ENCODE measurements around the gene VAX1. TPM values are rescaled to one million over a fixed set of nuclear protein-coding genes. Genes with fewer than 3 reads are reported as not detected.

The VAX1 gene
- total and polyA plus RNA-seq, 2 donors (not counting 1 experiment from before 2014, with no cell fraction given): not detected

DNA sequence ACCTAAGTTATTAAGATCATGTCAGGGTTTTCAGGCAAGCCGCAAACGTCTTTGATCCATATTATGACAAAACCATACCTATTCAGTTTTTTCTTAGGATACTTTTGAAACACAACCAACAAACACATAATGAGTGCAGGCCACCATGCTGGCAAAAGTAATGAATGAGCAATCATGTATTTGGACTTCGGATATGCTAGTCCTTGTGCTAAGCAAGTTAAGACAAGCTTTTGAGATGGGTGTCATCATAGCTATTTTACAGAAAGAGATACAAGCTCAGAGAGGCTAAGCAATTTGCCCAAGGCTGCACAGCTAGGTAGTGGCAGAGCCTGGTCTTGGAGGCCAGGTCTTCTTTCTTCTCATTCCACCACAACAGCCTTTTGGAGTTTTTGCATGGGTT, 46.8 kb upstream of the VAX1 start:
- Histone ChIP-seq H3K4me2 (replicated peaks; ENCODE audit: low read depth, low read length, poor library complexity, severe bottlenecking) (no peak overlapping the region), H4K20me1 (ENCODE audit: control insufficient read depth, insufficient read depth, low read length, poor library complexity, severe bottlenecking) (no peaks in the 10 kb centered on the region), H3K4me3 (ENCODE audit: control extremely low read depth in 1 of 5, extremely low read depth in 1 of 5, insufficient read depth in 1 of 5, low read depth in 2 of 5, low read length in 4 of 5) (no peak overlapping the region), H3K27ac (ENCODE audit: low read length in 2 of 2) (no peak overlapping the region), H3K36me3 (replicated peaks in 1 of 2; ENCODE audit: control extremely low read depth in 1 of 2, control insufficient read depth in 1 of 2, extremely low read depth in 1 of 2, insufficient read depth in 2 of 2, low read length in 1 of 2) (no peaks in the 10 kb centered on the region), H3K9me3 (ENCODE audit: control extremely low read depth in 1 of 3, control insufficient read depth in 2 of 3, insufficient read depth in 1 of 3, low read length in 2 of 3) (peaks cover 0 to 6% (median 3%) of the 10 kb centered on the region in 3 donors), H3K79me2 (ENCODE audit: control insufficient read depth, insufficient read depth, low read length) (no peaks in the 10 kb centered on the region), H2AFZ (ENCODE audit: insufficient read depth, low read depth, low read length, poor library complexity, severe bottlenecking) (no peak overlapping the region), H3K4me1 (ENCODE audit: control insufficient read depth in 2 of 2, insufficient read depth in 2 of 2, low read length in 2 of 2) (no peaks in the 10 kb centered on the region), H3K9ac (ENCODE audit: low read length) (no peak overlapping the region), H3K27me3 (replicated peaks in 1 of 4; ENCODE audit: control extremely low read depth in 1 of 4, control insufficient read depth in 3 of 4, insufficient read depth in 4 of 4, low read length in 3 of 4) (no peaks in the 10 kb centered on the region)
- Mint-ChIP-seq H3K4me1 (no peaks in the 10 kb centered on the region), H3K27ac (no peak overlapping the region), H3K27me3 (peaks cover 13% of the 10 kb centered on the region), H3K4me3 (no peak overlapping the region), H3K9me3 (ENCODE audit: insufficient read depth) (no peaks in the 10 kb centered on the region)
- ATAC-seq (ENCODE audit: low read depth) (no peak), DNase-seq (no peak)
- CTCF ChIA-PET: interaction anchor here (1.4 to 4.1 kb wide), 2 partner anchors 9 to 396 kb away, joined by 4 to 16 read pairs; no protein-coding TSS in a partner anchor
- intact Hi-C loops (cut with micrococcal nuclease): no loop called here
- 100% methylated on average over 3 of the region's 3 CpGs for WGBS (ENCODE audit: insufficient coverage)
- POLR2A ChIA-PET: no interaction called here
- TF ChIP-seq, protein P1, sequence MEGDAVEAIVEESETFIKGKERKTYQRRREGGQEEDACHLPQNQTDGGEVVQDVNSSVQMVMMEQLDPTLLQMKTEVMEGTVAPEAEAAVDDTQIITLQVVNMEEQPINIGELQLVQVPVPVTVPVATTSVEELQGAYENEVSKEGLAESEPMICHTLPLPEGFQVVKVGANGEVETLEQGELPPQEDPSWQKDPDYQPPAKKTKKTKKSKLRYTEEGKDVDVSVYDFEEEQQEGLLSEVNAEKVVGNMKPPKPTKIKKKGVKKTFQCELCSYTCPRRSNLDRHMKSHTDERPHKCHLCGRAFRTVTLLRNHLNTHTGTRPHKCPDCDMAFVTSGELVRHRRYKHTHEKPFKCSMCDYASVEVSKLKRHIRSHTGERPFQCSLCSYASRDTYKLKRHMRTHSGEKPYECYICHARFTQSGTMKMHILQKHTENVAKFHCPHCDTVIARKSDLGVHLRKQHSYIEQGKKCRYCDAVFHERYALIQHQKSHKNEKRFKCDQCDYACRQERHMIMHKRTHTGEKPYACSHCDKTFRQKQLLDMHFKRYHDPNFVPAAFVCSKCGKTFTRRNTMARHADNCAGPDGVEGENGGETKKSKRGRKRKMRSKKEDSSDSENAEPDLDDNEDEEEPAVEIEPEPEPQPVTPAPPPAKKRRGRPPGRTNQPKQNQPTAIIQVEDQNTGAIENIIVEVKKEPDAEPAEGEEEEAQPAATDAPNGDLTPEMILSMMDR (IDR thresholded peaks at IDR 0.05): no peak
- TF ChIP-seq EZH2 (IDR thresholded peaks at IDR 0.05; ENCODE audit: borderline replicate concordance, insufficient read depth, low read depth, low read length, poor library complexity, severe bottlenecking): no peak

DNA sequence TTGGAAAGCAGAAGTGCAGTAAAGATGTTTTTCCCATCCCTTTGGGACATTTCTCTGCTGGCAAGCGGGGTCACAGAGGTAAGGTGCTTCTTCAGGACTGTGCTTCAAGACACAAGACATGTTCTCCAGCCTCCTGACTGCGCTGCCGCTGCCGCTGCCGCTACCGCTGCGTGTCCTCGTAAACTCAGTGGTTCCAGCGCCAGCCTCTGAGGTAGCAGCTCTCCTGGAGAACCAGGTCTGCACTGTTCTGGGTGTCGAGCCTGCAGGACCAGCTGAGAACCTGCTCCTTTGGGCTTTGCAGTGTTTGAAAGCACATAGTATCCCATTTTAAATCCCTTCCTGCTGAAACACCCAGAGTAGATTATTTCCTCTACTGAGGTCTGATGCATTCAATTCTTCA, 46.2 kb upstream of the VAX1 start:
- intact Hi-C loops (cut with micrococcal nuclease): no loop called here
- no peaks in the 10 kb centered on the region for H3K4me1 Mint-ChIP-seq
- Histone ChIP-seq H3K36me3 (replicated peaks in 1 of 2; ENCODE audit: control extremely low read depth in 1 of 2, control insufficient read depth in 1 of 2, extremely low read depth in 1 of 2, insufficient read depth in 2 of 2, low read length in 1 of 2) (no peaks in the 10 kb centered on the region), H3K27me3 (replicated peaks in 1 of 4; ENCODE audit: control extremely low read depth in 1 of 4, control insufficient read depth in 3 of 4, insufficient read depth in 4 of 4, low read length in 3 of 4) (no peaks in the 10 kb centered on the region), H4K20me1 (ENCODE audit: control insufficient read depth, insufficient read depth, low read length, poor library complexity, severe bottlenecking) (no peaks in the 10 kb centered on the region), H3K79me2 (ENCODE audit: control insufficient read depth, insufficient read depth, low read length) (no peaks in the 10 kb centered on the region), H3K4me2 (replicated peaks; ENCODE audit: low read depth, low read length, poor library complexity, severe bottlenecking) (no peak overlapping the region), H3K4me3 (ENCODE audit: control extremely low read depth in 1 of 5, extremely low read depth in 1 of 5, insufficient read depth in 1 of 5, low read depth in 2 of 5, low read length in 4 of 5) (no peak overlapping the region), H3K4me1 (ENCODE audit: control insufficient read depth in 2 of 2, insufficient read depth in 2 of 2, low read length in 2 of 2) (no peaks in the 10 kb centered on the region), H2AFZ (ENCODE audit: insufficient read depth, low read depth, low read length, poor library complexity, severe bottlenecking) (no peak overlapping the region), H3K27ac (ENCODE audit: low read length in 2 of 2) (no peak overlapping the region), H3K9ac (ENCODE audit: low read length) (no peak overlapping the region), H3K9me3 (ENCODE audit: control extremely low read depth in 1 of 3, control insufficient read depth in 2 of 3, insufficient read depth in 1 of 3, low read length in 2 of 3) (peaks cover 0 to 2% (median under 1%) of the 10 kb centered on the region in 3 donors)
- DNase-seq: no peak
- no peak for ATAC-seq (ENCODE audit: low read depth)
- H3K27me3 Mint-ChIP-seq: peaks cover 13% of the 10 kb centered on the region
- POLR2A ChIA-PET: no interaction called here
- 96% methylated on average over 10 of the region's 10 CpGs for WGBS (ENCODE audit: insufficient coverage)
- H3K9me3 Mint-ChIP-seq (ENCODE audit: insufficient read depth): no peaks in the 10 kb centered on the region
- TF ChIP-seq EZH2 (IDR thresholded peaks at IDR 0.05; ENCODE audit: borderline replicate concordance, insufficient read depth, low read depth, low read length, poor library complexity, severe bottlenecking): no peak
- TF ChIP-seq, protein P1 (IDR thresholded peaks at IDR 0.05): no peak
- CTCF ChIA-PET: interaction anchor here (1.4 to 4.1 kb wide), 3 partner anchors 9 to 396 kb away, joined by 3 to 16 read pairs (median 4); no protein-coding TSS in a partner anchor
- no peak overlapping the region for H3K4me3 Mint-ChIP-seq
- H3K27ac Mint-ChIP-seq: no peak overlapping the region
